HT1080 (cell line): ENCODE results near the gene ZNF304. TPM values are rescaled to one million over a fixed set of nuclear protein-coding genes. Genes with fewer than 3 reads are reported as not detected.
"Not testable (repeated sequence)": the region's sequence is repeated elsewhere in the genome, so short reads cannot be mapped to it uniquely, and the experiment has no call there.

Experiments used
- DNase-seq: peaks from one replicate; pipeline ENCODE4 v3.0.0-alpha.2; 2015; ENCODE audit warnings: low read depth
- total RNA-seq: library from RNA; depleted of rRNA; stranded (reverse); fragments of >200 nt; shearing (Covaris generic); gene quantifications from 2 replicates; pipeline ENCODE4 v1.2.3, GENCODE V29; 2014

The ZNF304 gene
- total RNA-seq, 1 experiment from 2014 or later, result 5.0 TPM

DNA sequence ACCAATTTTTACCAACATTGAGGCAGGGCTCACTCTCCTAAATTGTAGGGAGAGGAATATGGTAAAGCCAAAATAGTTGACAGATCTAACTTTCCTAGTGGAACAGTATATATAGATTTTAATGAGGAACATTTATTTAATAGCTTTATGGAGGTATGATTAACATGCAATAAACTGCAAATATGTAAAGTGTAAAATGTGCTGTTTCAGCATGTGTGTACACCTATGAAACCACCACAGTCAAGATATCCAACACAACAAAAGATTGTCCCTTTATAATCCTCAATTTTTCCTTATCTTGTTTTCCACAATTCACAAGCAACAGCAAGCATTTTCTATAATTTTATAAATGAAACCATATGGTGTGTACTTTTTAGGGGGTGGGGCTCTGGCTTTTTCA lies 8.2 kb downstream of the ZNF304 start:
- no peak for DNase-seq

DNA sequence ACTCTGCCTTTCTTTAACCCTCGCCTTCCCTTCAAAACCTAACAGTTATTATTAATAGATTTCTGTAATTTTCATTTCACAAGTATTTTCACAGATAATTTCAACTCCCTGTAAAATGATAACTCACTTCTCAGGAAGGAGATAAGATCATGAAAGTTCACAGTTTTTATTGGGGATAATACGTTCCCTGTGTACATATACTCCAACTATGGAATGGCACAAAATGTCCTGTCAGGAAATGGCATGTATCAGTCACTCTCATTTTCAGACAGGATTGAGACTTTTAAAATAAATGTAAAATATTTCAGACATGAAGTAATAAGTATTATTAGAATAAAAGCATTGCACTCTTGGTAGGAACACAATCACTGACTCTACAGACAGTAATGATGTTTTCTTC lies 11.3 kb downstream of the ZNF304 start:
- no peak for DNase-seq

- peak; percentile 100 for DNase-seq
Measured at GRCh38 chr19:57362997-57363687, 12.1 kb downstream of the ZNF304 start, which contains the start of the genes TRAPPC2B and ZNF547. Gene TRAPPC2B (plus strand): TSS chr19:57363551. CDS start chr19:57364834, 1,283 bp downstream. Gene ZNF547 (plus strand): TSS chr19:57363551. CDS start chr19:57368556, 5,005 bp downstream.

DNA sequence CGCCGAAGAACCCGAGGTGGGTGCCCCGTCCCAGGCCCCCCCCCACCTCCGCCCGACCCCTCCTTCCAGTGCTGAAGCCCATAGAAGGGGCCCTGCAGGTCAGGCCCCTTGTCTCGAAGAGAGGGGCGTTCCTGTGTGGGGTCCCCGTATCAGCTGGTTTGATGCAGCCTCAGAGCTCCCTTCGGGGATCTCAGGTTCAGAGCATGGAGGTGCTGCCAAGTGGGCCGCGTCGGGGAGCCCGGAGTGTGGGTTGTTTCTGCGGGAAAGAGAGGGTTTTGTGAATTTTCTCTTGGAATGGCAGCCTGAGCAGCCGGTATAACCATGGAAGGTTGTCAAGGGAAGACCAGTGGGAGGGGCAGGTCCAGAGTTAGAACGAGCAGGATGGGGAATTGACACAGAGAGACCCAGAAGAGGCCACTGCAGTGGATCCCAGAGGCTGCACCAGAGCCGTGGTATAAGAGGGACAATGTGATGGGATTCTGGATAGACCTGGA lies 12.7 kb downstream of the ZNF304 start:
- DNase-seq, result no peak

DNA sequence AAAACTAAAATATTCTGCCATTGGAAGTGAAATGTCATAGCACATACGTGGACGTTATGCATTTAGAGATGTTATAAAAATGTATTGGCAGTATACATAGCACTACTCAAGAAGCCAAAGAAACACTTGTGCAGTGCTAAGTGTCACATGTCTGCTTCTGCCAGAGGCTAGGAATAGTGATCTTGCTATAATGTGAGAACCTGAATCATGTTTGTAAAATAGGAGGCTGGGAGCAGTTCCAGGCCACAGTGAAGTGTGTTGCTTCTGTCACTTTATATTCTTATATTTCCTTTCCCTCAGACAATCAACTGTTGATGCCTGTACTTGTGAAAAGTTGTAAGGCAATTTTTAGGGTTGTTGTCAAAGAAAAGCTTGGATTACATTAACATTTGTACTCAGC lies 15.7 kb downstream of the ZNF304 start:
- DNase-seq, result no peak

DNA sequence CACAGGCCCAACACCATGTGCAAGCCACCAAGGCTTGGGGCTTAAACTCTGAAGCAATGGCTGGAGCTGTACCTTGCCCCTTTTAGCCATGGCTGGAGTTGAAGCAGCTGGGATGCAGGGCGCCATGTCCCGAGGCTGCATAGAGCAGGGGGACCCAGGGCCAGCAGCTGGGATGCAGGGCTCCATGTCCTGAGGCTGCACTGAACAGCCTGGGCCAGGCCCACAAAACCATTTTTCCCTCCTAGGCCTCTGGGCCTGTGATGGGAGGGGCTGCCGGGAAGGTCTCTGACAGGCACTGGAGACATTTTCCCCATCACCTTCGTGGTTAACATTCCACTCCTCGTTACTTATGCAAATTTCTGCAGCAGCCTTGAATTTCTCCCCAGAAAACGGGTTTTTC lies 23.1 kb downstream of the ZNF304 start:
- DNase-seq, result no peak

- DNase-seq, result not testable (repeated sequence)
Measured at GRCh38 chr19:57374647-57375046, 23.6 kb downstream of the ZNF304 start.

DNA sequence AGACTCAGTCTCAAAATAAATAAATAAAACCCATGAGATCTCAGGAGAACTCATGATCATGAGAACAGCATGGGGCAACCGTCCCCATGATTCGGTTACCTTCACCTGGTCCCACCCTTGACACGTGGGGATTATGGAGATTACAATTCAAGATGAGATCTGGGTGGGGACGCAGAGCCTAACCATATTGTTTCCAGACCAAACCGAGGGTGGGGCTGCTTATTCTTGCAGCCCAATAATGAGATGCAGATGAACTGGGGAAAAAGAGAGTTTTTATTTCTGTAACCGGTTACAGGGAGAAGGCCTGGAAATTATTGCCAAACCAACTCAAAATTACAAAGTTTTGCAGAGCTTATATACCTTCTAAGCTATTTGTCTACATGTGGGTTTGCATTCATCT lies 25.1 kb downstream of the ZNF304 start:
- DNase-seq, result no peak

GRCh38 chr19:57377498-57378146 lies 26.6 kb downstream of the ZNF304 start:
- no peak for DNase-seq

DNA sequence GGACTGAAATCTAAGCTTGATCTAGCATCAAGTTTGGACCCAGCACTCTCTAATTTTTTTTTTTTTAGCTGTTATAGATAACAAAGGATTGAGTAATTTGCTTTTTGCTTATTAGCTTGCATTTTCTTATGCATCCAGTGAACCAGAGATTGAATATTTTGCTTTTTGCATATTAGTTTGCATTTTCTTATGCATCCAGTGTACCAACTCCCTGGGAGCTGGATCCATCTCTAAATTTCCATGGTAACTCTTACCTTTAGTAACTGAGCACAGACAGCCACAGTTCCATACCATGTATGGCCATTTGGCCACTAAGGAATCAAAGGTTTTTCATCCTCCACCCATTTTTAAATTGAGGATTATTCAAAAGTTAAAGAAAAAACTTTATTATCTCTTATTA lies 29.9 kb downstream of the ZNF304 start:
- no peak for DNase-seq

GRCh38 chr19:57382806-57383488 lies 31.9 kb downstream of the ZNF304 start:
- no peak for DNase-seq

DNA sequence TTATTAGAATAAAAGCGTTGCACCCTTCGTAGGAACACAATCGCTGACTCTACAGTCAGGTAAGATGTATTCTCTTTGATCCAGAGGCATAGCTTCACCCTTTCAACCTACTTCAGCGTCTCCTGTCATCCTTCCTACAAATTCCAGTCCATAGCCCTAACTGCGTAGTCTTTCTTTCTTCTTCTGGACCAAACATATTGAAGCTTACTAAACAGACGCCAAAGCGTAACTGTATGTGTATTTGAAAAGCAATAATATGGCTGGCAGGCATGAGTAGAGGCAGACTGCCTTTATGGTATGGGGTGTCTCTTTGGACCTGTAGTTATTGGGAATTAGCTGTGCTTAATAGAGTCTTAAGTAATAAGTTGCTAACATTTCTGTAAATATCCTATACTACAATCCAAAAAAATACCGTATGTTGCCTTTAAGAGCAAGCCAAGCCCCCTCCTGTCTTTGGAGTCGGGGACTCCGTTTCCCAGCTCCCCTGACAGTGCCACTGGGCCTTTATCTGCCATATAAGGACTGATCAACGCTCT lies 38.2 kb downstream of the ZNF304 start:
- no peak for DNase-seq

- DNase-seq, result peak; percentile 99
Measured at GRCh38 chr19:57389730-57390598, 38.9 kb downstream of the ZNF304 start, which contains the start of gene ZNF548. Gene ZNF548 (plus strand): TSS chr19:57389854. CDS start chr19:57390100, 246 bp downstream.

DNA sequence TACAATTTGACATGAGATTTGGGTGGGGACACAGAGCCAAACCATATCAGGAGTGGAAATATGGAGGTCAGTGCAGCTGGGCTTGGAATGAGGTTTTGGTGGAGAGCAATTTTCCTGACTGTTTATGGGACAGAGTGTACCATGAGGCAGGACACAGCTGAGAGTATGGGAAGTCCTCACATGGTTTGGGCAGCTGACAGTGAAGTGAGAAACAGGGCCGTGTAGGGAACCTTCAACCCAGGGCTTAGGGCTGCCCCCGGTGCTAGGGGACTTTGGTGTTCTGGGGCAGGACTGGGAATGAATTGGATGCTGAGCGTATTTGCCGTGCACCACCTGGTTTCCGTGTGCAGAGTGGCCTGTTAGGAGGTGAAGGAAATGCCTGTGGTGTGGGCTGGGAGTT lies 44.6 kb downstream of the ZNF304 start:
- no peak for DNase-seq

DNA sequence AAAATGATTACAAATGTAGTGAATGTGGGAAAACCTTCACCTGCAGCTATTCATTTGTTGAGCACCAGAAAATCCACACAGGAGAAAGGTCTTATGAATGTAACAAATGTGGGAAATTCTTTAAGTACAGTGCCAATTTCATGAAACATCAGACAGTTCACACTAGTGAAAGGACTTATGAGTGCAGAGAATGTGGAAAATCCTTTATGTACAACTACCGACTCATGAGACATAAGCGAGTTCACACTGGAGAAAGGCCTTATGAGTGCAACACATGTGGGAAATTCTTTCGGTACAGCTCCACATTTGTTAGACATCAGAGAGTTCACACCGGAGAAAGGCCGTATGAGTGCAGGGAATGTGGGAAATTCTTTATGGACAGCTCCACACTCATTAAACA lies 47.8 kb downstream of the ZNF304 start:
- no peak for DNase-seq

DNA sequence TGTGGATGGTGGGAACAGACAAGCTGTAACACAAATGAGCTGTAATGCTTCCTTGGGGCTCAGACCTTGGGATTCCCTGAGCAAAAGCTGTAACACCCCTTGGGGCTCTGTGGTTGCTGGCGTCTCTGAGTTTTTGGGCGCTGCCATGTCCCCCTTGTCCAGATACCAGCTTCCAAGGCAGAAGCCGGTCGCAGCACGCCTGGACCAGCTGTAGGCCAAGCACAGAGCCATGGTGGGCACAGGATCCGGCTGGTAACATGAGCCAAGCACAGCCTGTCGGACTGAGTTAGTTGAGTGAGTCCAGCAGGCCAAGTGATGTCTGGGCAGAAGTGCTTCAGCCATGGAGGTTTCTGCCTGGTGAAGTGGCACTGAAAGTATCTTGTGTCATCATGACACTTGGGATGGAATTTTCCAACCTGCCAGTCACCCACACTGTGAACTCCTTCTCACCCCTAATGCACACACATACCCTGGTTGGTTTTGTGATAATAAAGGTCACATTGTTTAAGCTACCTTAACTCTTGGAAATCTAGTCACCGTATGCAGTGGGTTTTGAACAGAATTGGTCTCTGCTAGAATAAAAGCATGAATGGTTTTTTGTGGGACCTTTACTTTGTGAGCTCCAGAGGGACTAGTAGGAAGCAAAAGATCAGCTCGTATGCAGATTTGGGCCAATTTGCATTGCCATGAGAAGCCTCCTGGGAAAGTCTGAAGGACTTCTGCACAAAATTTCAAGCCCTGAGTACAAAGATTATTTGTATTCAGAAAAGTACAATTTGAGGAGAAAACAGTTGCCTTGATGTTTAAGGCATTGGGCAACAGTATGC lies 52.9 kb downstream of the ZNF304 start:
- DNase-seq, result no peak

DNA sequence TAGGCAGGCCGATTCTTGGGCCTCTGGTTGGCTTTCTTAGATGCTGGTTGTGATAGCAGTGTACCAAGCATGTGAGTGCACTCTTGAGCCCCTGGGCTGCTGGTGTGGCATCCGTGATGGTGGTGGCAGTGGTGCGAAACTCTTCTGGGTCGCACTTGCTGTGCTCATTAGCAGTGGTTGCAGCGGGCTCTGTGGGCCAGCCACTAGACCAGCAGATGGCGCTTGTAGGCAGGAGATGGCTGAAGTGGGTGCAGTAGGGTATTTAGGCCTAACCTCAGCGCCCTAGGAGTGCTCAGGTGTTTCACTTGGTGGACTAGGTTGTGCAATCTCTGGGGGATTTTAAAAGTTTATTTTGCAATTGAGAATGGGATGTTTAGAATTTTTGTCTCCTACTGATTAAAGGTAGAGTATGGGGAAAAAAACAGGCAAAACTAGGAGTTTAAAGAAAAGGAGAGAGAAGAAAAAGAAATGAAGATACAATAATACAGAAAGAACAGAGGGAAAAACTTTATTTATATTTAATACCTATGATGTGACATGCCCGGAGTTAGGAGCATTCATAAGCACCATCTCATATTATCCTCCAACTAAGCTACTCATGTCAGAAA lies 55.5 kb downstream of the ZNF304 start:
- DNase-seq, result peak; percentile 50
